GM19467 (cell line): ENCODE results near the gene DYRK4.

Source experiments
- ATAC-seq: cut with Tn5 transposase; IDR thresholded peaks from one replicate; pipeline ENCODE4 v1.9.1; 2021; ENCODE audit warnings: mild to moderate bottlenecking, moderate library complexity; ENCODE audit not compliant: unreplicated experiment

Gene DYRK4

DNA sequence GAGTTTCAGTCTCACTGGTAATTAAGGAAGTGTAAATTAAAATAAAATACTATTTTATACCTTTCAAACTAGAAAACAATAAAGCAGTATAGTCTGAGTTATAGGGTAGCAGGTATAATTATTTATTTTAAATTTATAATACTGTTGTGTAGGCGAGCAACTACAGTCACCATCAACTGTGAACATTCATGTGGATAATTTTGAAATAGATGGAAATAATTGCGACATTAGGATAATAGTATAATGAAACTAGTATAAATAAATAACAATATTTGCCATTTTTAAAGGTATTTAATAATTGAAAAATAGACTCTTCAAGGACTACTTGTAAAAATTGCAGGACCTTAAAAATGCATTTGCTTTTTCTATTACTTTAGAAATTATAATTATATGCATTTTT is 3.8 kb upstream of the DYRK4 start:
- ATAC-seq = no peak

DNA sequence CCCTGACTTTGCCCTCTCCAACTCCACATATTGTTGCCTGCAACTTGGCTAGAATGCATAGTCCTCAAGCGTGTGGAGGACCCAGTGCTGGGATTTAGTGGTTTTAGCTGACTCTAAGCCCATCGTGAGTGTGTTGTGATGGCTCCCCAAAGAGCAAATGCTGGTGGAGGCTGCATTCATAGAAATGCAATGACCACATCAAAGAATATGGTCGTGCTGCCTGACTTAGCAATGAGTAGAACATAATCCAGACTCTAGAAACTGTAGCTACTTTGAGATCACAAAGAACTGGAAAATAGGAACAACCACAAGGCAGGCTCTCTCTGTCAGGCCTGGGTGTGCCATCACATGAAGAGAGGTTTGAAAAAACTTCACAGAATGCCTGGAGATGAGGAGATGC is 1.3 kb downstream of the DYRK4 start:
- ATAC-seq = no peak

DNA sequence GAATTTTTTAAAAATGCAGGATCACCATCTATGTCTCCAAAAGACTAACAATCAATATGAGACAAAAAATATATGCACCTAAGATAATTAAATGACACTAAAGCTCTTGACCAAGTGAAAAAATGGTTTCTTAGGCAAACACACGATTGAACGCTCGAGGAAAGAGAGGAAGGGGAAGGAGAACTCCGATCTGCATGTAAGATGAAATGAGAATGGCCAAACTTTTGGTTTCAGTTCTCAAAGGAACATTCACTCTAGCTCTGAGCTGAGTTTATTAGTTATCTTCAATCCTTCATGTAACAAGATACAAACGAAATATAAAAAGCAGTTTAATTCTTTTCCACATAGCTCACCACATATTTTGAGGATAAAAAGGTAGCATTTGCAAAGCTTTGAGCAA is 2.8 kb downstream of the DYRK4 start:
- ATAC-seq = no peak

DNA sequence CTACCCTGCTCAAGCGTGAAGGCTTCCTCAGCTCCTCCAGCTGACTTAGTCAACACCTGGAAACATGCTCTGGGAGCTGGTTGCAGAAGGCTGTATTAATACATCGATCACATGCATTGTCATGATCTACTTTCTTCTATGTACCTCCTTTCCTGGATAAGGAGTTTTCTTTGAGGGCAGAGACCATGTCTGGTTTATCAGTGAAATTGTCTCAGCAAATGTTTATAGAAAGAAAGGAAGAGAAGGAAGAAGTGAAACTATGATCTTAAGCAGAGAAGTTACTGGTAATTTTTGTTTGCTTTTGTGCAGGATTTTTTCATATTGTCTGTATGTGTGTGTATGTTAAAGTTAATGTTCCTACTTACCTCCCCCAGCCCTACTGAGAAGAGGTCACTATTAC is 4.5 kb downstream of the DYRK4 start:
- no peak for ATAC-seq

DNA sequence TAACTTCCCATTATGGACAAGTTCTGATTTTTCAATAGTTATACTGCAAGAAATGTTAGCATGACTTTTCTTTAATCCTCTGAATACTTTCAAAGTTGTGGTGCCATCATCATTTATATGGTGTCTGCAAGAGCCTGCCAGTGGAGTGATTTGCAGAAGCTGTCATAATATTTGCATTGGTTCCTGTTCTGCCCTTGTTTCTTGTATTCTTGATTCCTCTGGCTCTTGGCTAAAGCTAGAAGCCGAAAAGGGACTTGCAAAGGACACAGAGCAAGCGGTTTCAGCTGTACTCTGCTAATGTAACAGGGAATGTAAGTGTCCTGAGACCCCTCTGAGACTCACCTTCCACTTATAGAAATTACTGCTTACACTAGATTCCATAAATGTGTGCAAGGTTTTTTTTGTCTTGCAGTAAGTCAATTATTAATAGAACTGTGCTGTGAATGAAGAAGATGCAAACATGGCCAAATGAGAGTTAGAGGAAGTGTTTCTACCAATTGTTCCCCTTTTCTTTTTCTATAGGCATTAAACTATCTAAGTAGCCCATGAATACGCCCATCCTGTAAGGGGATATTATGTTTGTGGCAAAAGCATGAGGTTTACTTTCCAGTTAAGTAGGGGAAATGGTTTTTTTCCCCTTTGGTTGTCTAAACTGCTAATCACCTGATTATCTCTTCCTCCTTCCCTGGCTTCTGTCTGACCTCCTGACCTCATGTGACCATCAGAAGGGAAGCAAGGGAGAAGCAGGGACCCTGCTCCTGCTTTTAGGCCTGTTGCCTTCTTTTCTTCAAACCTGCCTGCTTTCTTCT is 5.3 kb downstream of the DYRK4 start:
- peak; percentile 44 for ATAC-seq

DNA sequence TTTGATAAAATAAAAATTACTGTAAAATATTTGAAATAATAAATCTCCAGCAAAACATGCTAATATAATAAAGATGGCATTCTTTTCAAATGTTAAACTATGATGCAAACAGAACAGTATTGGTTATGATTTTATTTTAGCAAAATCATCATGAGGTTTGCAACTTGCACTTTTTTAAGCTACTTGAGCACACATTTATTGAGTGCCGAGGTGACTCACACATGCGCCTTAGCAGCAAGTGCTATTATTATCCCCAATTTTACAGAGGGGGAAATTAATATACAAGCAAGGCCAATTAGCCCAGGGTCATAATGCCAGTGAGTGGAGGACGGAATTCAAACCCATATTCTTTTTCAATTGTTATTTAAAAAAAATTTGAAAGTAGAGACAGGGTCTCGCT is 7.3 kb downstream of the DYRK4 start:
- no peak for ATAC-seq

DNA sequence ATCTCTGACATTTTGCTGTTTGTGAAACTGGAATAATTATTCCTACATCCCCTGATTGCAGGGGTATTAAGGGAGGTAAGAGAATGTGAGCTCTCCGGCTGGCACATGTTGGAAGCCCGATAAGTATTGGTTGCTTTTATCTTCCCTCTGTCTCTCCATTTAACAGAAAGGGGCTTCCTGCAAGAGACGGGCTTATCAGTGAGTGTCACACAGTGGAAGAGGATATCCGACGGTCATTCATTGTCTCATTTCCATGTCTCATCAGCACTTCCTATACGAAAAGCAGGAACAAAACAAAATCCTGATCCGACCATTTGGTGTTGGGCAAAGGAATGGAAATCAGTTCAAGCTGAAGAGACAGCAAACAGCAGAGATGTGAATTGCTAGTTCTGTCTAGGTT is 10.7 kb downstream of the DYRK4 start:
- ATAC-seq = no peak

DNA sequence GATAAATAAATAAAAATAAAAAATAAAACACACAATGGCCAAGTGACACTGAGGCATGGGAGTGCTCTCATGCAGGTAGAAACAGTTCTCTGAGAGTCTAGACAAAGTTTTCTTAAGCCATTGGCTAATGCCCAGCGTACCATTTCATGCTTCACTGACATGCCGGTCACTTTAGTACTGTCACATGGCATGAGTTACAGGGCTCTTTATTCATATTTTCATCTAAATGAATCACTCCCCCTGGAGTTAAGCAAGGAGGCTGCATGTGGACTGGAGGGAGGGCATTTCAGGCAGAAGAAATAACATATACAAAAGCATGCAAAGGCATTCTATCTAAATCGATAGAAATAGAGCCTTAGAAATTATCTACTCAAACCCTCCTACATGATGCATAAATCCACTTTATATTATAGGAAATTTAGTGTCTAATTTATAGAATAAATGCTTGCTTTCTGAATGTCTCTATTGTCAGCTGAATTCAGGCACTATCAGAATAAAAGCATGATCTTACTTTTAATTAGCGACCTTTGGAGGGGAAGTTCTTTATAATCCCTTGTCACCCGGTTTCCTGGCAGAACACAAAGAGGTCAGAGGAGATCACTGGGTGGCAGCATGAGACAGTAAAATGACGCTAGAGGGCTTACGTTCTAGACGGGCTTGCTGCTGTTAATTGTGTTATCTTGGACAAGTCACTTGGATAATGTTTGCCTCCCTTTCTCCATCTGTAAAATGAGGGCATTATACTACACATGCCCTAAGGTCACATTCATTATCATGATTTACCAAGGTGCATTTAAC is 17.5 kb downstream of the DYRK4 start:
- no peak for ATAC-seq

DNA sequence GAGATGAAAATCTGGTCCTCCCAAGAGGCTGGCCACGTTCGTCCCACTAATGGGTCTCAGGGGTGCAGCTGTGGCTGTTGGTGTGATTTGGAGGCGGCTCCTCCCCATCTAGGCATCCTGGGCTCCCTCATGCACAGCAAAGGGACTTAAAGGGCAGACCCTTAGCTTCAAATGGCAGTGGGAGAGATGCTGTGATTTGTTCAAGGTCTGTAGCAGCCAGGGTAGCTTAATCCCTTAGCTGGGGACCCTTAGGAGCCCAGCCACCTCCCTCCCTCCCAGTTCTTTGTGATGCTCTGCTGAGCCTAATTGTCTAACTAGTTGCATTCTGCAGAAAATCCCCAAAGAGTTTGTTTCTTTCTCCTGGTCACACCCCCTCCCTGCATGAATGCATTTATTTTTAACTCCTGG is 18.3 kb downstream of the DYRK4 start:
- ATAC-seq = no peak

DNA sequence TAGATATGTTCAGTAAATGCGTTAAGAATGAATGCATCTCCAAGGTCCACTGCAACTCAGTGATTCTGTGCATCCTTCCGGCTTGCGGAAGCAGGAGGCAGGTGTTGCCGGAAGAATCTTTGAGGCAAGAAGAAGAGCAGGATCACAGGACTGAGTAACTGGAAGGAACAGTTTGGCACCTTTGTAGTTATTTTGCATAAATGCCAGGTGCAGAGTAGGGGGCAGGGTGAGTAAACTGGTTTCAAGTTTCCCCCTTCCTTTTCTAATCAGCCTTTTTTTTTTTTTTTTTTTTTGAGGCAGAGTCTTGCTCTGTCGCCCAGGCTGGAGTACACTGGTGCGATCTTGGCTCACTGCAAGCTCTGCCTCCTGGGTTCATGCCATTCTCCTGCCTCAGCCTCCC is 22.3 kb downstream of the DYRK4 start:
- ATAC-seq = no peak

DNA sequence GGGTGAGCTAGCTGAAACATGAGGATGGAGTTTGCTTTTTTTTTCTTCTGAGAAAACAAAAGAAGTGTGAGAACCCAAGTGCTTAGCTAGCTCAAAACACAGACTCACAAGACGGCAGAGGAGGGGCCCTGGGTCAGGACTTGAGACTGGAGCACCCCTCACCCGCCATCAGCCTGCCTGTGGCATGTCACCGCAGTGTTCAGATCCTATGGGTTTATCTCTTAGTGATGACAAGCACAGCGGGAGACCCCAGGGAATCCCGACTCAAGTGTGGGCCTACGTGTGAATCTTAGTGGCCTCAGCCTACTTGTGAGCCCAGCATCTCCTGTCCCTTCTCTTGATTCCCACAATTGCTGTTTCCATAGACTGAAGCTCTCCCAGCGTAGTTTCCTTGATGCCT is 22.9 kb downstream of the DYRK4 start:
- no peak for ATAC-seq

DNA sequence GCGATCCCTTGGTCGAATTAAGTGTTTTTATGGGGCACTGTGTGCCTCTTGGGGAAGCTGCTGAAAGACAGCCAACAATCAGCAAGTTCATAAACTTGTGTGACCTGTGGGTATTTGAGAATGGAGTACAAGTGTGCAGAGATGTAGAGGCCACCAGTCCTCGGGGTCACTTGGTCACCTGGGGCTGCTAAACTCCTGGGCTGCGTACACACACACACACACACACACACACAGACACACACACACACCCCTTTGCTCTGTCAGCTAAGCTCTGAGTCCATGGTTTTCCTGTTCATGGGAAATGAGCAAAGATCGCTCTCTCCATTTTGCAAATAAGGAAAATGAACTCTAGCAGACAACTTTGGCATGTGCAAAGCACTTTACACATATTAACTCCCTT is 24.5 kb downstream of the DYRK4 start:
- ATAC-seq = no peak

DNA sequence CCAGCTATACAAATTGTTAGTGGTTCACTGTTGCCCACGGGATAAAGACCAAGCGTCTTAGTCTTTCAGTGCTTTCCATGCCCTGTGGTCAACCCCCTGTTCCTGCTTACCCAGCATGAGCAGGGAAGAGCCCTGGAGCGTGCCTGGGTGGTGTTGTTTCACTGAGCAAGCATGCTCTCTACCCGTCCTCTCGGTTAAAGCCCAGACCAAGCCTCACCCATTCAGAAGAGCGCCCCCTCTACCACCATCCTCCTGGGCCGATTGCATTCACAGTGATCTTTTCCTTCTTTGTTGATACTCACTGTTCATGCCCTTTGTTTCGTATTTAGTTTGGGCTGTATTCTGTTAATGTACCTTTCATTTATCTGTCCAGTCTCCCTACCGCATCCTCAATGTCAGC is 25.1 kb downstream of the DYRK4 start:
- ATAC-seq = no peak

DNA sequence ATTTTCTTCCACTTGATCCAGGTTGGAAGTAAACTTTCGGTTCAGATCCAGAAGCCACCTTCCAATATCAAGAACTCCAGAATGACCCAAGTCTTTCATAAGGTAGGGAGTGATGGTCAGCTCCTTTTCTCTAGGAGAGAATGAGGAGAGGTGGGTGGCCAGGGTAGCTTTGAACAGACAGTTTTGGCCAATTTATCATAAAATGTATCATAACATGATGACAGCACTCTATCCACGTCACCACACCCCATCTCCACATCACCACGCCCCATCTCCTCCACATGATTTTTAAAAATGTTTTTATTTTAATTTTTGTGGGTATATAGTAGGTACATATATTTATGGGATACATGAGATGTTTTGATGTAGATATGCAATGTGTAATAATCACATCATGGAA is 26.9 kb downstream of the DYRK4 start:
- no peak for ATAC-seq

DNA sequence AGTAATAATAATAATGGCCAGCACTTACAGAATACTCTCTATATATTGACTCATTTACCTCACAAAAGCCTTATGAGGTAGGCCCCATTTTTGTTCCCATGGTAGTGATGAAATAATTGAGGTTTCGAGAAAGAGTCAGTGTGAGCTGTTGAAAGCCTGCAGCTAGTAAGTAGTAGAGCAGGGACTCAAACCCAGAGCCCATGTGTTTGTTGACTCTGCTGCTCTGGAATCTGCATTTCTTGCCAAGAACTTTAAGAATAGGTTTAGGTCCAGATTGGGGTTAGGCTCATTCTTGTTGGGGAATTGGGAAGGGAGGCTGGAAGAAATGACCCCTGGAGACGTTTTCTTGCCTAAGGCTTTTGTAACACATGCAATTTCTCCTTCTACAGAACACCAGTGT is 27.9 kb downstream of the DYRK4 start:
- ATAC-seq = no peak

DNA sequence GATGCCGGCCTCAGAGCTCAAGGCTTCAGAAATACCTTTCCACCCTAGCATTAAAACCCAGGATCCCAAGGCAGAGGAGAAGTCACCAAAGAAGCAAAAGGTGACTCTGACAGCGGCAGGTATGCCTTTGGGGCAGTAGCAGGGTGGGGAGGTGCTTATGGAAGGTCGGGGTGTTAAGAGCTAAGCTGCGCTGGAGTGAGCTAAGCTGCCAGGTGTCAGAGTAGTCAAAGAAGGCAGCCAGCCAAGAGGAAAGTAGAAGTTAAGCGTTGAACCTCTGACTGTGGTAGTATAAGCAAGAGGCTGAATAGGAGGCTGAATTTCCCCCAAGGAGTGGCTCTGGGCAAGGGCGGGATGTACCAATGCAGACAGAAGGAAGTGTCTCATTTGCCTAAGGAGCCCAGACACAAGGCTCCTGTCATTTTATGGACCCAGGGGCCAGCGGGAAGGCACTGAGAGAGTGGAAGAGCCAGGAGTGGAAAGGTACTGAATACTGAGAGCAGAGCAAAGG is 29.2 kb downstream of the DYRK4 start:
- no peak for ATAC-seq

DNA sequence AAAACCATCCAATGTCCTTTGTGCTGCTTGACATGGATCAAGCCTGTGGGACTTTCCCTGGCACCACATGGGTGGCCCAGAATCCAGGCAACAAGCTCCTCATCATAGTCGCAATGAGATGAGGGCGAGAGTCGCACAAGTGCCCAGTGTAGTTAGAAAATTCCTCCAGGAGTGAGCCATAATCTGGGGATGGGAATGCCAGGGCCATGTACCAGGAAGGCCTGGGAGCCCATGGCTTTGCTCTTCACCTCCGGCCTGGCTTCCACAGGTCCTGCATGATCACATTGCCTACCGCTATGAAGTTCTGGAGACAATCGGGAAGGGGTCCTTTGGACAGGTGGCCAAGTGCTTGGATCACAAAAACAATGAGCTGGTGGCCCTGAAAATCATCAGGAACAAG is 33.9 kb downstream of the DYRK4 start:
- ATAC-seq = no peak

DNA sequence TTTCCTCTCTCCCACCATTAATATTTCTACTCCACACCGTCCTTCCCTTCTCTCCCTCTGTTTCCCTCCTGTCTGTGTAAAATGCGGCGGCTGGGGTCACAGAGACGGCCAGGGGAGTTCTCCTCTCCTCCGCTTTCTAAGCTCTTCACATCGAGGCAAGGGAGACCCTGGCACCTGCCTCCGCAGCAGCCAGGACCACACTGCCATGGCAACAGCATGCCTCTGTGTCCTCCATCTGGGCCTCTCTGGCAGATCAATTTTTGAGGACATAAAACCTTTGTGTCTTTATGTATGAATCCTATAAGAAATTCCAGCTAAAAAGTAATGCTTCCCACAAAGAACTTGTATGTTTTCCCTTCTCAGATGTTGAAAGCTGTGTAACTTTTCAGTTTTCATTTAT is 41.4 kb downstream of the DYRK4 start:
- ATAC-seq = no peak

DNA sequence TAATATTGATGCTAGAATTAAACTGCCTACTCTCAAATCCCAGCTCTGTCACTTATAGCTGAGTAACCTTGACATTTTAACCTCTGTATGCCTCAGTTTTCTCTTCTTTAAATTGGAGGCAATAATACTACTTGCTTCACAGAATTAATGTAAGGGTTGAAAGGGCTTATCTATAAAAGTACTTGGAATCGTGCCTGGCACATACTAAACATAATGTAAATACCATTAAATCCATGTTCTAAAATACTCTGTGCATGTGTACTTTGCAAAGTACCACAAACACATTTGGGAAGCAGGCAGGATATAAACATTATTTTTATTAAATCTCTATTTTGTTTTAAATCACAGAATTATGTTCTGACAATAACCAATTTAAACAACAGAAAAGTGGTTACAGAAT is 41.9 kb downstream of the DYRK4 start:
- no peak for ATAC-seq

DNA sequence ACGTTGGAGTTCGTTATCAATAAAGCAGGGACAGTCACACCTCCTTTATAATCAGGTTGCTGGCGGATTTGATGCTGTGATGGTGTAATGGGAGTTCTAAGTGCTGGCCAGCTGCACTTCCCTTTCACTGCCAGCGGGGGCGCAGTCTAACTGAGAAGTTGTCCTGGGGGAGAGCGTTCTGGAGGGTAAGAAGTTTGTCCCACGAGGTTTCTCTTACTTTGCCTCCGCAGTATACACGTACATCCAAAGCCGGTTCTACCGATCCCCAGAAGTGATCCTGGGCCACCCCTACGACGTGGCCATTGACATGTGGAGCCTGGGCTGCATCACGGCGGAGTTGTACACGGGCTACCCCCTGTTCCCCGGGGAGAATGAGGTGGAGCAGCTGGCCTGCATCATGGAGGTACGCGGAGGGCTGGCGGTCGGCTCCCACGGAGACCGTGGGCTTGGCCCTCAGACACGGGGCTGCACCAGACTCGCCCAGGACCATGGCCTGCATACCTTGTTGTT is 42.7 kb downstream of the DYRK4 start:
- ATAC-seq = peak; percentile 91

DNA sequence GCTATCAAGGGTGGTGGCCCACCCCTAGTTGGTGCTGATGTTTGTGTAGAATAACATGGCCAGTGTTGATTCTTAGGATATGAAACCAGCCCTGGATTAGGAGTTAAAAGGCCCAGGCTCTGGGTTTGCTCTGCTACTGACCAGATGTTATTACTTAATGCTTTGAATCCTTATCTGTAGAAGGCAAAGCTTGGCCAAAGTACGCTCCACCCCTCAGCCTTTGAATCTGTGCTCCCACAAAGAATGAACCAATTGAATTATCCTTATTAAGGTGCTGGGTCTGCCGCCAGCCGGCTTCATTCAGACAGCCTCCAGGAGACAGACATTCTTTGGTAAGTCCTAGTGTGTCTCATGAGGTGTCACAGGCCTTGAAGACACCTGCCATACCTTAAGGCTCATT is 45.0 kb downstream of the DYRK4 start:
- no peak for ATAC-seq

DNA sequence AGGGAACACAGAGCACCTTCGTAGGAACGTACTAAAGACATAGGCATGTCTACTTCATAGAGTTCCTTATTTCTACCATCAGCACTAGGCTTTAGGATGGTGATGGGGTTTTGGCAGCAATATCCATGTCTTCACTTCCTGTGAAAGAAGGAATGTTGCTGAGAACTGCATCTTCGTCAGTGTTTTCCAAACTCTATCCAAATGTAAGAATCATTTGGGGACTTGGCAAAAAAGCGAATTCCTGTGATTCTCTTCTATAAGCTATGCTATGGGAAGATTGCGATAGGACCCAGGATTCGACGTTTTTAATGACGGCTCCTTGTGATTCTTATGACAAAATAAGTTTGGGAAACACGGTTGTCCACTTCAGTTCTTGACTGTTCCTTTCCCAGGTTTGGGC is 47.1 kb downstream of the DYRK4 start:
- no peak for ATAC-seq
